Osteocyte (in vitro differentiated cells): ENCODE measurements around the gene CLTCL1. TPM values are rescaled to one million over a fixed set of nuclear protein-coding genes. Genes with fewer than 3 reads are reported as not detected.
A peak's percentile ranks its signal among the peaks of the same experiment; 100 is the strongest.

Experiments used
- DNase-seq: peaks from one replicate; pipeline ENCODE4 v3.0.0; 2021; ENCODE audit warnings: mixed read lengths; ENCODE audit not compliant: unreplicated experiment; ENCODE audit errors: extremely low spot score
- H3K27ac Mint-ChIP-seq: one replicate; pipeline ENCODE4 v1.8.0; 2021; ENCODE audit warnings: mild to moderate bottlenecking, mixed read lengths; ENCODE audit not compliant: unreplicated experiment
- H3K27me3 Mint-ChIP-seq: one replicate; pipeline ENCODE4 v1.8.0; 2021; ENCODE audit warnings: mixed read lengths; ENCODE audit not compliant: unreplicated experiment
- H3K36me3 Mint-ChIP-seq: one replicate; pipeline ENCODE4 v1.8.0; 2021; ENCODE audit warnings: mixed read lengths; ENCODE audit not compliant: unreplicated experiment
- H3K4me1 Mint-ChIP-seq: one replicate; pipeline ENCODE4 v1.8.0; 2021; ENCODE audit warnings: mixed read lengths; ENCODE audit not compliant: unreplicated experiment
- H3K4me3 Mint-ChIP-seq: one replicate; pipeline ENCODE4 v1.8.0; 2021; ENCODE audit warnings: mild to moderate bottlenecking, moderate library complexity, mixed read lengths; ENCODE audit not compliant: unreplicated experiment
- H3K9me3 Mint-ChIP-seq: one replicate; pipeline ENCODE4 v1.8.0; 2021; ENCODE audit warnings: mixed read lengths; ENCODE audit not compliant: unreplicated experiment
- total RNA-seq: library from RNA; stranded (reverse); gene quantifications from 2 replicates; pipeline ENCODE4 v1.2.1, GENCODE V29; 2021
- TF ChIP-seq, protein P1 (sequence below): fragments of 200-600 bp; sonication (generic); IDR thresholded peaks from 2 replicates; pipeline ENCODE4 v1.5.0; 2021; ENCODE audit warnings: antibody characterized with exemption, mild to moderate bottlenecking, moderate library complexity

CLTCL1 gene
- total RNA-seq, 1 donor from 2014 or later: 10.1 TPM

GRCh38 chr22:19218541-19219233 is 72.8 kb downstream of the CLTCL1 start:
- no peak overlapping the region for H3K4me3 Mint-ChIP-seq
- H3K27ac Mint-ChIP-seq: peak overlapping the region; percentile 78
- H3K36me3 Mint-ChIP-seq: peaks cover 14% of the 10 kb centered on the region
- no peak for DNase-seq
- TF ChIP-seq, protein P1, sequence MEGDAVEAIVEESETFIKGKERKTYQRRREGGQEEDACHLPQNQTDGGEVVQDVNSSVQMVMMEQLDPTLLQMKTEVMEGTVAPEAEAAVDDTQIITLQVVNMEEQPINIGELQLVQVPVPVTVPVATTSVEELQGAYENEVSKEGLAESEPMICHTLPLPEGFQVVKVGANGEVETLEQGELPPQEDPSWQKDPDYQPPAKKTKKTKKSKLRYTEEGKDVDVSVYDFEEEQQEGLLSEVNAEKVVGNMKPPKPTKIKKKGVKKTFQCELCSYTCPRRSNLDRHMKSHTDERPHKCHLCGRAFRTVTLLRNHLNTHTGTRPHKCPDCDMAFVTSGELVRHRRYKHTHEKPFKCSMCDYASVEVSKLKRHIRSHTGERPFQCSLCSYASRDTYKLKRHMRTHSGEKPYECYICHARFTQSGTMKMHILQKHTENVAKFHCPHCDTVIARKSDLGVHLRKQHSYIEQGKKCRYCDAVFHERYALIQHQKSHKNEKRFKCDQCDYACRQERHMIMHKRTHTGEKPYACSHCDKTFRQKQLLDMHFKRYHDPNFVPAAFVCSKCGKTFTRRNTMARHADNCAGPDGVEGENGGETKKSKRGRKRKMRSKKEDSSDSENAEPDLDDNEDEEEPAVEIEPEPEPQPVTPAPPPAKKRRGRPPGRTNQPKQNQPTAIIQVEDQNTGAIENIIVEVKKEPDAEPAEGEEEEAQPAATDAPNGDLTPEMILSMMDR: no peak
- H3K4me1 Mint-ChIP-seq: peaks cover 15% of the 10 kb centered on the region
- no peaks in the 10 kb centered on the region for H3K9me3 Mint-ChIP-seq
- no peaks in the 10 kb centered on the region for H3K27me3 Mint-ChIP-seq

- TF ChIP-seq, protein P1: no peak
- DNase-seq: no peak
- no peak overlapping the region for H3K4me3 Mint-ChIP-seq
- peaks cover 8% of the 10 kb centered on the region for H3K36me3 Mint-ChIP-seq
- no peaks in the 10 kb centered on the region for H3K27me3 Mint-ChIP-seq
- H3K9me3 Mint-ChIP-seq: no peaks in the 10 kb centered on the region
- H3K27ac Mint-ChIP-seq: no peak overlapping the region
- H3K4me1 Mint-ChIP-seq: peaks cover 15% of the 10 kb centered on the region
These were observed 74.9 kb downstream of the CLTCL1 start for GRCh38 chr22:19216579-19216978.

- TF ChIP-seq, protein P1: no peak
- Mint-ChIP-seq H3K4me1 (peaks cover 15% of the 10 kb centered on the region), H3K27me3 (no peaks in the 10 kb centered on the region), H3K4me3 (no peak overlapping the region), H3K9me3 (no peaks in the 10 kb centered on the region), H3K36me3 (peaks cover 4% of the 10 kb centered on the region), H3K27ac (no peak overlapping the region)
- no peak for DNase-seq
These were observed 76.2 kb downstream of the CLTCL1 start for GRCh38 chr22:19215360-19215759.

DNA sequence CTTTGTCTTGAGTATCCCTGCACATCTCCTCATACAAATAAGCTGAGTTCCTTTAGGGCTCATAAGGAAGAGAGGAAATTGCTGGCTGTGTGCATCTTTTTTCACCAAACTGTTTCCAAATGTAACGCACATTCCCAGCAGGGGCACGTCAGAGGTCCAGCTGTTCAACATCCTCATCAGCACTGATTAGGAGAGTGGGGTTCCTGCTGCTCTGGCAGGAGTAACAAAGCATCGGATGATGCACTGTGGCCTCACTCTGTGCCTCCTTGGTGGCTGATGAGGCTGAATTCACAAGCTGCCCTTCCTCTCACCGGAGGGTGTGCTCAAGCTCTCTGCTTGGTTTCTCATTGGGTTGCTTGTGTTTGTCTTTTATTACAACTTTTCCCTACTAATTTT is 77.4 kb downstream of the CLTCL1 start:
- H3K4me1 Mint-ChIP-seq: peaks cover 15% of the 10 kb centered on the region
- DNase-seq: no peak
- H3K9me3 Mint-ChIP-seq: no peaks in the 10 kb centered on the region
- no peaks in the 10 kb centered on the region for H3K27me3 Mint-ChIP-seq
- H3K4me3 Mint-ChIP-seq: no peak overlapping the region
- TF ChIP-seq, protein P1: no peak
- H3K36me3 Mint-ChIP-seq: peaks cover 15% of the 10 kb centered on the region
- H3K27ac Mint-ChIP-seq: no peak overlapping the region

DNA sequence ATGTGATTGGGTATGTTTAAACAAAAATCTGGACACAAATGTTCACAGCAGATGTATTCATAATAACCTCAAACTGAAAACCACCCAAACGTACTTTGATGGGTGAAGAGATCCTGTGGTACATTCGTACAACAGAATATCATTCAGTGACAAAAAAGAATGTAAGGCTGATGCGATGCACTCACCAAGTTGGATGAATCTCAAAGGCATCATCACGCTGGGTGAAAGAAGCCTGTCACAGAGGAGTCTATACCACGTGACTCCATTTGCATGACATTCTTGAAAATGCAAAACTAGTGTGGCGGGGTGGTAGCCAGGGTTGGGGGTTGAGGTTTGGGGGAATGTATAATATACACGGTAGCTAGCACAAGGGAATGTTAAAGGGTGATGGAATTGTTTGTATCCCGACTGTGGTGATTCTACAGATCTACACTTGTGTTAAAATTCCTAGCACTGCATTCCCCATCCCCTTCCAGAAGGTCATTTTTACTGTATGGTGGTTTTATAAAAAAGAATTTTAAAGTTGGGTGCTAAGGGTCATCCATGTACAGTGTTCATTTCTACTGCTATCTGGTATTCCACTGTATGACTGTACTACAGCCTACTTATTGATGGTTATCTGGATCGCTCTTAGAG is 78.0 kb downstream of the CLTCL1 start:
- peaks cover 16% of the 10 kb centered on the region for H3K36me3 Mint-ChIP-seq
- H3K4me1 Mint-ChIP-seq: peaks cover 15% of the 10 kb centered on the region
- no peak for DNase-seq
- no peaks in the 10 kb centered on the region for H3K9me3 Mint-ChIP-seq
- H3K4me3 Mint-ChIP-seq: no peak overlapping the region
- TF ChIP-seq, protein P1: no peak
- H3K27ac Mint-ChIP-seq: no peak overlapping the region
- H3K27me3 Mint-ChIP-seq: no peaks in the 10 kb centered on the region
